MCF 10A (cell line): ENCODE data around the gene OPCML. TPM values are rescaled to one million over a fixed set of nuclear protein-coding genes. Genes with fewer than 3 reads are reported as not detected.

ENCODE experiments used
- BruUV-seq: library from RNA; stranded (reverse); fragments of 400-500 nt; replicated peaks from 2 replicates; lab custom pipeline; 2021; lab: Mats Ljungman, UMichigan
- CTCF ChIA-PET: fragments of 300-600 bp; sonication (Branson Sonifier 250); formaldehyde crosslinking; extraction: SDS; loops from one replicate; lab custom pipeline; 2021; ENCODE audit warnings: antibody characterized with exemption, inconsistent platforms; lab: Yijun Ruan, JAX
- POLR2A ChIA-PET: fragments of 300-600, 350-650 bp; sonication (Branson Sonifier 250); formaldehyde crosslinking; extraction: SDS; loops from one replicate; lab custom pipeline; 2020; ENCODE audit warnings: antibody characterized with exemption, inconsistent platforms; lab: Yijun Ruan, JAX
- DNase-seq: peaks from one replicate; pipeline ENCODE4 v3.0.0-alpha.2; 2018; ENCODE audit not compliant: unreplicated experiment
- H3K27ac Mint-ChIP-seq: one replicate; pipeline ENCODE4 v1.8.0; 2022; ENCODE audit warnings: mild to moderate bottlenecking, low read depth, mixed read lengths; ENCODE audit not compliant: unreplicated experiment
- H3K27me3 Mint-ChIP-seq: one replicate; pipeline ENCODE4 v1.8.0; 2022; ENCODE audit warnings: mixed read lengths; ENCODE audit not compliant: insufficient read depth, unreplicated experiment
- H3K36me3 Mint-ChIP-seq: one replicate; pipeline ENCODE4 v1.8.0; 2022; ENCODE audit warnings: mild to moderate bottlenecking, moderate library complexity, mixed read lengths; ENCODE audit not compliant: insufficient read depth, unreplicated experiment
- H3K4me1 Mint-ChIP-seq: one replicate; pipeline ENCODE4 v1.8.0; 2022; ENCODE audit warnings: mixed read lengths; ENCODE audit not compliant: insufficient read depth, unreplicated experiment
- H3K4me3 Mint-ChIP-seq: one replicate; pipeline ENCODE4 v1.8.0; 2022; ENCODE audit warnings: mild to moderate bottlenecking, moderate library complexity, mixed read lengths; ENCODE audit not compliant: unreplicated experiment
- H3K9me3 Mint-ChIP-seq: one replicate; pipeline ENCODE4 v1.8.0; 2022; ENCODE audit warnings: mixed read lengths; ENCODE audit not compliant: unreplicated experiment
- intact Hi-C: fragments of 100-400 bp; cut with micrococcal nuclease; formaldehyde crosslinking; loops from 2 replicates; pipeline ENCODE4 v1.14.1; 2022
- total RNA-seq: library from RNA; stranded (reverse); gene quantifications from 2 replicates; pipeline ENCODE4 v1.2.3, GENCODE V29; 2022
- TF ChIP-seq, protein P1 (sequence below): fragments of 200-600 bp; IDR thresholded peaks from one replicate; pipeline ENCODE4 v1.8.0; 2022; ENCODE audit warnings: antibody characterized with exemption, mild to moderate bottlenecking; ENCODE audit not compliant: unreplicated experiment

OPCML gene
- total RNA-seq, 1 experiment from 2014 or later: not detected

DNA sequence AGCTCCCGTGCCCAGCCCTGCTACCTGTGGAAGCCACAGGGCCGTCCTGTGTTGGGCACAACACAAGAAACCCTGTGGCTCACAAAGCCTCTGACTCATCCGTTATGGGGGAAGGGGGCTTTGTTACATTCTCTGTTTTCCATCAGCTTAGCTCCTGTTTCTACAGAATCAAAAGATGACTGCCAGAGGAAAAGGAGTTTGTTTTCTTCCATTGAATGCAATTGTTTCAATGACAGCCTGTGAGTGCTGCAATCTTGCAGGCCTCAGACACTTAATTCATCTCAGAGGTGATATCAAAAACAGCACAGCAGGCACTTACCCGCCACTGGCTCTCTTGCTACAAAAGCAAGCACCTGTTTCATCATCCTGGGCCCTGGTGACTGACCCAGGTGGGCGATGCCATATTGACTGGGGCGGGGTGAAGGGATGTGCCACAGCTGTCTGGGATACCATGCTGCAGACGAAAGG lies 194.3 kb downstream of the OPCML start:
- H3K36me3 Mint-ChIP-seq: no peaks in the 10 kb centered on the region
- H3K27ac Mint-ChIP-seq: no peak overlapping the region
- no peak for DNase-seq
- H3K4me3 Mint-ChIP-seq: no peak overlapping the region
- TF ChIP-seq, protein P1, sequence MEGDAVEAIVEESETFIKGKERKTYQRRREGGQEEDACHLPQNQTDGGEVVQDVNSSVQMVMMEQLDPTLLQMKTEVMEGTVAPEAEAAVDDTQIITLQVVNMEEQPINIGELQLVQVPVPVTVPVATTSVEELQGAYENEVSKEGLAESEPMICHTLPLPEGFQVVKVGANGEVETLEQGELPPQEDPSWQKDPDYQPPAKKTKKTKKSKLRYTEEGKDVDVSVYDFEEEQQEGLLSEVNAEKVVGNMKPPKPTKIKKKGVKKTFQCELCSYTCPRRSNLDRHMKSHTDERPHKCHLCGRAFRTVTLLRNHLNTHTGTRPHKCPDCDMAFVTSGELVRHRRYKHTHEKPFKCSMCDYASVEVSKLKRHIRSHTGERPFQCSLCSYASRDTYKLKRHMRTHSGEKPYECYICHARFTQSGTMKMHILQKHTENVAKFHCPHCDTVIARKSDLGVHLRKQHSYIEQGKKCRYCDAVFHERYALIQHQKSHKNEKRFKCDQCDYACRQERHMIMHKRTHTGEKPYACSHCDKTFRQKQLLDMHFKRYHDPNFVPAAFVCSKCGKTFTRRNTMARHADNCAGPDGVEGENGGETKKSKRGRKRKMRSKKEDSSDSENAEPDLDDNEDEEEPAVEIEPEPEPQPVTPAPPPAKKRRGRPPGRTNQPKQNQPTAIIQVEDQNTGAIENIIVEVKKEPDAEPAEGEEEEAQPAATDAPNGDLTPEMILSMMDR: no peak
- CTCF ChIA-PET: interaction anchor here (1.1 to 1.2 kb wide), 2 partner anchors 38 to 65 kb away, joined by 3 read pairs; no protein-coding TSS in a partner anchor
- peaks cover 10% of the 10 kb centered on the region for H3K9me3 Mint-ChIP-seq
- H3K4me1 Mint-ChIP-seq: peaks cover 7% of the 10 kb centered on the region
- H3K27me3 Mint-ChIP-seq: no peaks in the 10 kb centered on the region
- no TSS peak for BruUV-seq
- intact Hi-C loops: no loop called here
- POLR2A ChIA-PET: interaction anchor here (0.6 kb wide), 1 partner anchor 585 kb away, joined by 3 read pairs; no protein-coding TSS in a partner anchor

DNA sequence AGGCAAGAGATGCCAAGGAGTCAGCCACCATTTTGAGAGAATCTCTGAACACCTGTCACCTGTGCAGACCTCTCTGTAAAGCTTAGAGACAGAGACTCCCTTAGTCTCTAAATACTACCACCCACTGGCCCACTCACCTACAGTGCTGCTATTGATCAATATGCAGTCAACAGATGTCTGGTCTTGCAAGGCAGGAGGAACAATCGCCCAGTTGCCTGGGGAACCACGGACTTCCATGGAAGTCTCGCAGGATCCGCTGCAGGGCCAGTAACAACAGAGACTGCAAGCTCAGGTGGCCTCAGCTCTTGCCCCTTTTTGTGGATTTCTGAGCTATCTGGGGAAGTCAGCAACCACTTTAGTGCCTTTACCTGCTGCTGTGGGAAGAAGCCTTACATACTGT lies 195.1 kb downstream of the OPCML start:
- peaks cover 7% of the 10 kb centered on the region for H3K9me3 Mint-ChIP-seq
- no peak overlapping the region for H3K27ac Mint-ChIP-seq
- peaks cover 7% of the 10 kb centered on the region for H3K4me1 Mint-ChIP-seq
- POLR2A ChIA-PET: no interaction called here
- CTCF ChIA-PET: interaction anchor here (1.2 kb wide), 1 partner anchor 39 kb away, joined by 3 read pairs; no protein-coding TSS in a partner anchor
- TF ChIP-seq, protein P1: no peak
- no peak for DNase-seq
- BruUV-seq: no TSS peak
- no peaks in the 10 kb centered on the region for H3K36me3 Mint-ChIP-seq
- intact Hi-C loops: no loop called here
- H3K4me3 Mint-ChIP-seq: no peak overlapping the region
- no peaks in the 10 kb centered on the region for H3K27me3 Mint-ChIP-seq

DNA sequence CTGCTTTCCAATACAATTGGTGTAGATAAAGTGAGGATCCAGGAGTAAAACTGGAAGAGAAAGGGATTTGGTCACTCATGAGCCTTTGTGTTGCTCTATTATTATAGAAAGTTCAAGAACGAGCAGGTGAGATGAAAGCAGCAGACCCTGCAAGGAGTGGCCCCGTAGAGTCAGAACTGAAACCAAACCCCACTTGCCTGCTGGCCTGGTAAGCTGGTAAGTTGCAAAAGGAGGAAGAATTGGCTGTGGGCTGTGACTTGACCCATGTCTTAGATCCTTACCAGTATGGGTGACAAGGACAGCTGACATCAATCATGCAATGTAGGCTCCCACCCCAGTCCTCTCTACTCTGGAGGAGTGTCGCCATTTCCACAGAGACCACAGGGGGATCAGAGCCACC lies 201.3 kb downstream of the OPCML start:
- BruUV-seq: no TSS peak
- Mint-ChIP-seq H3K27ac (no peak overlapping the region), H3K27me3 (no peaks in the 10 kb centered on the region), H3K9me3 (peaks cover 8% of the 10 kb centered on the region), H3K36me3 (no peaks in the 10 kb centered on the region), H3K4me3 (no peak overlapping the region), H3K4me1 (no peaks in the 10 kb centered on the region)
- POLR2A ChIA-PET: no interaction called here
- intact Hi-C loops: no loop called here
- CTCF ChIA-PET: no interaction called here
- TF ChIP-seq, protein P1: no peak
- no peak for DNase-seq

DNA sequence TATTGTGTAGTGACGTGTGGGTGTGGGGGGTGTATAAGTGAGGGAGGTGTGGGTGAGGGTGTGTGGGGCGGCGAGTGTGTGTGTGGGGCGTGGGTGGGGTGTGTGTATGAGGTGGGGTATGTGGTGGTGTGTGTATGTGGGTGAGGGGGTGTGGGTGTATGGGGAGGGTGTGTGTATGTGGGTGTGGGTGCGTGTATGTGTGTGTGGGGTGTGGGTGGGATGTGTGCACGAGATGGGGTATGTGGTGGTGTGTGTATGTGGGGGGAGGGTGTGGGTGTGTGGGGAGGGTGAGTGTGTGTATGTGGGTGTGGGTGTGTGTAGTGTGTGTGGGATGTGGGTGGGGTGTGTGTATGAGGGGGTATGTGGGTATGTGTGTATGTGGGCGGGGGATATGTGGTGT lies 205.5 kb downstream of the OPCML start:
- peaks cover 7% of the 10 kb centered on the region for H3K9me3 Mint-ChIP-seq
- BruUV-seq: no TSS peak

More for the DNA sequence above, 205.5 kb downstream of the OPCML start:
- CTCF ChIA-PET: no interaction called here
- H3K4me1 Mint-ChIP-seq: no peaks in the 10 kb centered on the region
- POLR2A ChIA-PET: no interaction called here
- intact Hi-C loops: no loop called here
- TF ChIP-seq, protein P1: no peak
- no peaks in the 10 kb centered on the region for H3K36me3 Mint-ChIP-seq
- H3K4me3 Mint-ChIP-seq: no peak overlapping the region
- no peak overlapping the region for H3K27ac Mint-ChIP-seq
- no peak for DNase-seq
- no peaks in the 10 kb centered on the region for H3K27me3 Mint-ChIP-seq
